Measurements from ENCODE around the gene PKN1.

PKN1 gene

DNA sequence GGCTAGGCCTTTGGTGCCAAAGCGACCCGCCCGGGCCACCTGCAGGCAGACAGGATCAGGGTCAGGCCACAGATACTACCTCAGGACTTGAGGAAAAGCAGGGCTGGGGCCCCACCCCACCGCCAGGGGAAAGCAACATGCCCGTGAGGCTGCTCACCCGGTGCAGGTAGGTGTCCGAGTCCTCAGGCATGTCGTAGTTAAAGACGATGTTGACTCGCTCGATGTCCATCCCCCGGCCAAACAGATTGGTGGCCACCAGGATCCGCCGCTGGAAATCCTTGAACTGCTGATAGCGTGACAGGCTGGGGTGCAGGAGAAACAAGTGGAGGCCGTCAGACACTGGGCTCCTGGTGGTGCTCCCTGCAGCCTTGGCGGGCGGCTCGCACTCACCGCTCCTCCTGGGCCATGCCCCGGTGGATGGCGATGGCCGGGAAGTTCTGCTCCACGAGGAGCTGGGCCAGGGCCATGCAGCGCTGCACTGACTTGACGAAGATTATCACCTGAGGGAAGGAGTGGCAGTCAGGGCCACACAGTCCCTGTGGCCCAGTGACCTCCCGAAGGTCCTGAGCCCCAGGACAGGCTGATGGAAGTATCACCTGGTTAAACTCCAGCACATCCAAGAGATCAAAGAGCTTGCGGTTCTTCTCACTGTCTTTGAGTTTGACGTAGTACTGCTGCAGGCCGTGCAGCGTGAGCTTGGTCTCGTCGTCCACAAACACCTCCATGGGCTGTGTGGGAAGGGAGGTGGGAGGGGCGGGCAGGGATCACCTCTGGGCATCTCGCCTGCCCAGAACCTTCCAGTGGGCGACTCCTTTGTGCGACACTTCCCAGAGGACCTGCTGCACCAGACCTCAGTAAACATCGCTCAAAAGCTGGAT, 23.7 kb upstream of the PKN1 start:
- no CpG with 5 or more reads among the region's 38 CpGs for WGBS (ENCODE audit: extremely low coverage, insufficient coverage, low lambda C conversion rate)
- peaks cover 24% of the 10 kb centered on the region for H3K36me3 ChIP-seq (ENCODE audit: control insufficient read depth, insufficient read depth, low read length)

GRCh38 chr19:14410091-14411051, 22.7 kb upstream of the PKN1 start:
- Histone ChIP-seq H3K79me1 (ENCODE audit: low read length) (peaks cover 18% of the 10 kb centered on the region), H2AK5ac (ENCODE audit: low read length) (no peak overlapping the region), H3K79me2 (ENCODE audit: control insufficient read depth, insufficient read depth, low read length) (peaks cover 35% of the 10 kb centered on the region), H3K36me3 (ENCODE audit: control insufficient read depth, insufficient read depth, low read length) (peaks cover 24% of the 10 kb centered on the region), H4K8ac (ENCODE audit: low read depth, low read length) (no peak overlapping the region), H3K27me3 (ENCODE audit: insufficient read depth, low read length, poor library complexity) (no peaks in the 10 kb centered on the region), H2BK120ac (ENCODE audit: low read depth, low read length) (no peak overlapping the region), H3K27ac (ENCODE audit: low read depth, low read length) (no peak overlapping the region), H3K4me3 (ENCODE audit: low read length) (no peak overlapping the region), H3K23ac (ENCODE audit: low read length) (no peak overlapping the region), H3K4me1 (ENCODE audit: control insufficient read depth, low read depth, low read length) (no peaks in the 10 kb centered on the region), H3K4me2 (ENCODE audit: low read length) (no peak overlapping the region), H2BK5ac (ENCODE audit: low read length) (no peak overlapping the region), H3K56ac (ENCODE audit: low read length) (no peak overlapping the region), H3K9ac (ENCODE audit: low read length) (no peak overlapping the region), H3K18ac (ENCODE audit: low read length) (no peak overlapping the region), H3K4ac (ENCODE audit: low read depth, low read length) (no peak overlapping the region), H4K5ac (ENCODE audit: low read length) (no peak overlapping the region), H2BK15ac (replicated peaks; ENCODE audit: low read depth) (no peak overlapping the region)
- no CpG with 5 or more reads among the region's 44 CpGs for WGBS (ENCODE audit: extremely low coverage, insufficient coverage, low lambda C conversion rate)
- DNase-seq: no peak

More for the DNA sequence above, 23.7 kb upstream of the PKN1 start:
- no peak overlapping the region for H3K4ac ChIP-seq (ENCODE audit: low read depth, low read length)
- H3K4me1 ChIP-seq (ENCODE audit: control insufficient read depth, low read depth, low read length): no peaks in the 10 kb centered on the region
- H3K56ac ChIP-seq (ENCODE audit: low read length): no peak overlapping the region
- no peak overlapping the region for H3K4me3 ChIP-seq (ENCODE audit: low read length)
- H2BK5ac ChIP-seq (ENCODE audit: low read length): no peak overlapping the region
- DNase-seq: no peak
- H4K5ac ChIP-seq (ENCODE audit: low read length): no peak overlapping the region
- no peak overlapping the region for H3K4me2 ChIP-seq (ENCODE audit: low read length)
- no peak overlapping the region for H3K9ac ChIP-seq (ENCODE audit: low read length)
- no peak overlapping the region for H2BK120ac ChIP-seq (ENCODE audit: low read depth, low read length)
- H2AK5ac ChIP-seq (ENCODE audit: low read length): no peak overlapping the region
- H3K18ac ChIP-seq (ENCODE audit: low read length): no peak overlapping the region
- H3K23ac ChIP-seq (ENCODE audit: low read length): no peak overlapping the region
- peaks cover 18% of the 10 kb centered on the region for H3K79me1 ChIP-seq (ENCODE audit: low read length)
- H3K79me2 ChIP-seq (ENCODE audit: control insufficient read depth, insufficient read depth, low read length): peaks cover 25% of the 10 kb centered on the region
- no peak overlapping the region for H3K27ac ChIP-seq (ENCODE audit: low read depth, low read length)
- no peak overlapping the region for H2BK15ac ChIP-seq (replicated peaks; ENCODE audit: low read depth)
- H4K8ac ChIP-seq (ENCODE audit: low read depth, low read length): no peak overlapping the region
- no peaks in the 10 kb centered on the region for H3K27me3 ChIP-seq (ENCODE audit: insufficient read depth, low read length, poor library complexity)

DNA sequence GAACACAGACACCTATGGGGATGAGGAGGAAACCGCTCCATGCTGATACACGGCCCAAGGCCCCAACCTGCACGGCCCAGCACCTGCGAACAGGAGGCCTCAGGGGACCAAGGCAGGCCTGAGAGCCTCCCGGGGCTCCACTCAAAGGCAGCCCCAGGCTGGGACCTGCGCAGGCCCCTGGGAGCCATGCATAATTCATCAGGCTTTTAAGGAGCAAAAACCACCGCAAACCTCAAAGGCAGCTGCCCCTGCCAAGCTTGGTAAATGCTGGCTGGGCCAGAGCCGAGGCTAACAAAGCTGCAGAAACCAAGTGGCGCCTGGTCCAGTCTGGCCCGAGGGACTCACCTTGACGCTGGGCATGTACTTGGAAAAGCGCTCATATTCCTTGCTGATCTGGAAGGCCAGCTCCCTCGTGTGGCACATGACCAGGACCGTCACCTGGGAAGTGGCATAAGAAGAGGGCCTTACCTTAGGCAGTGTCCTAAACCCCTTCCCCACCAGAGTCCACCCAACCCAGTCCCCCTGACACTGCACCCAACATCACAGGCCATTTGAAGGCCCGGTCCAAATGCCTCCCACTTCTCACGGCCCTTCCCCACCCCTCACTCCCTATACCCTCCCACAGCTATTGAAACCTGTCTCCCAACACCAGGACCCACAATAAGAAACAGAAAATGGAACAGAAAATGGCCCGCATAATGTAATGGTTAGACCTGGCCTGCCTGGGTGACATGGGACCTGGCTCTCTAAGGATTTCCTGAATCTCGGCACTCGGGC, 21.8 kb upstream of the PKN1 start:
- no peak overlapping the region for H2AK5ac ChIP-seq (ENCODE audit: low read length)
- peaks cover 26% of the 10 kb centered on the region for H3K36me3 ChIP-seq (ENCODE audit: control insufficient read depth, insufficient read depth, low read length)
- H4K5ac ChIP-seq (ENCODE audit: low read length): no peak overlapping the region
- H3K56ac ChIP-seq (ENCODE audit: low read length): no peak overlapping the region
- H3K4me2 ChIP-seq (ENCODE audit: low read length): no peak overlapping the region
- no peak overlapping the region for H3K18ac ChIP-seq (ENCODE audit: low read length)
- no peak overlapping the region for H2BK15ac ChIP-seq (replicated peaks; ENCODE audit: low read depth)
- H3K79me1 ChIP-seq (ENCODE audit: low read length): peaks cover 21% of the 10 kb centered on the region
- peaks cover 44% of the 10 kb centered on the region for H3K79me2 ChIP-seq (ENCODE audit: control insufficient read depth, insufficient read depth, low read length)
- H2BK120ac ChIP-seq (ENCODE audit: low read depth, low read length): no peak overlapping the region
- no peak overlapping the region for H3K4ac ChIP-seq (ENCODE audit: low read depth, low read length)
- no peak for DNase-seq
- H3K27ac ChIP-seq (ENCODE audit: low read depth, low read length): no peak overlapping the region
- no peak overlapping the region for H4K8ac ChIP-seq (ENCODE audit: low read depth, low read length)
- no CpG with 5 or more reads among the region's 19 CpGs for WGBS (ENCODE audit: extremely low coverage, insufficient coverage, low lambda C conversion rate)
- H3K27me3 ChIP-seq (ENCODE audit: insufficient read depth, low read length, poor library complexity): no peaks in the 10 kb centered on the region
- no peak overlapping the region for H3K4me3 ChIP-seq (ENCODE audit: low read length)
- no peaks in the 10 kb centered on the region for H3K4me1 ChIP-seq (ENCODE audit: control insufficient read depth, low read depth, low read length)
- H3K23ac ChIP-seq (ENCODE audit: low read length): no peak overlapping the region
- H3K9ac ChIP-seq (ENCODE audit: low read length): no peak overlapping the region
- H2BK5ac ChIP-seq (ENCODE audit: low read length): no peak overlapping the region

- H4K5ac ChIP-seq (ENCODE audit: low read length): no peak overlapping the region
- H2AK5ac ChIP-seq (ENCODE audit: low read length): no peak overlapping the region
- no peak overlapping the region for H2BK120ac ChIP-seq (ENCODE audit: low read depth, low read length)
- H2BK5ac ChIP-seq (ENCODE audit: low read length): no peak overlapping the region
- no CpG with 5 or more reads among the region's 8 CpGs for WGBS (ENCODE audit: extremely low coverage, insufficient coverage, low lambda C conversion rate)
- no peaks in the 10 kb centered on the region for H3K27me3 ChIP-seq (ENCODE audit: insufficient read depth, low read length, poor library complexity)
- no peaks in the 10 kb centered on the region for H3K4me1 ChIP-seq (ENCODE audit: control insufficient read depth, low read depth, low read length)
- H3K56ac ChIP-seq (ENCODE audit: low read length): no peak overlapping the region
- H3K27ac ChIP-seq (ENCODE audit: low read depth, low read length): no peak overlapping the region
- H3K4me2 ChIP-seq (ENCODE audit: low read length): no peak overlapping the region
- H3K79me1 ChIP-seq (ENCODE audit: low read length): peaks cover 21% of the 10 kb centered on the region
- H4K8ac ChIP-seq (ENCODE audit: low read depth, low read length): no peak overlapping the region
- H3K36me3 ChIP-seq (ENCODE audit: control insufficient read depth, insufficient read depth, low read length): peaks cover 26% of the 10 kb centered on the region
- no peak overlapping the region for H3K4me3 ChIP-seq (ENCODE audit: low read length)
- no peak overlapping the region for H2BK15ac ChIP-seq (replicated peaks; ENCODE audit: low read depth)
- no peak overlapping the region for H3K9ac ChIP-seq (ENCODE audit: low read length)
- no peak for DNase-seq
- H3K79me2 ChIP-seq (ENCODE audit: control insufficient read depth, insufficient read depth, low read length): peaks cover 50% of the 10 kb centered on the region
- no peak overlapping the region for H3K18ac ChIP-seq (ENCODE audit: low read length)
- no peak overlapping the region for H3K4ac ChIP-seq (ENCODE audit: low read depth, low read length)
- H3K23ac ChIP-seq (ENCODE audit: low read length): no peak overlapping the region
Observed at GRCh38 chr19:14411938-14412245, 21.2 kb upstream of the PKN1 start.

DNA sequence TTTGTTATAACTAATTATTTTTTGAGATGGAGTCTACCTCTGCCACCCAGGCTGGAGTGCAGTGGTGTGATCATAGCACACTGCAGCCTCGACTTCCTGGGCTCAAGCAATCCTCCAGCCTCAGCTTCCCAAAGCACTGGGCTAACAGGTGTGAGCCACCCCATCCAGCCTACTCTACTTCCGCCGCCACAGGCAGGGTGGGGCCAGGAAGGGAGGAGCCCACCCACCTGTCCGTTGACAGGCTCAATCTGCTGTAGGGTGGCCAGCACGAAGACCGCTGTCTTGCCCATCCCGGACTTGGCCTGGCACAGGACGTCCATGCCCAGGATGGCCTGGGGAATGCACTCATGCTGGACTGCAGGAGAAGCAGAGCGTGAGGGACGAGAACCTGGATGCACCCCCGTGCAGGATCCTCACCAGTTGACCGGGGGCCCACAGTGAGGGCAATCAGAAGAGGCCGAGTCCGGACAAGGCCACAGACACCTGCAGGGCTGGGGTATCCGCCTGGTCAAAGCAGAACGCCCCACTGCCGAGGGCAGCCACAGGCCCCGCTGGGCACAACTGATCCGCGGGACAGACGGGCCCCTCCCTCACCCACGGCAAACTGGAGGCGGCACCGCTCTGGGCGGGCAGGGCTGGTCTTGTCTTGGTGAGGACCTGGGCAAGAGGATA, 20.6 kb upstream of the PKN1 start:
- H3K27me3 ChIP-seq (ENCODE audit: insufficient read depth, low read length, poor library complexity): no peaks in the 10 kb centered on the region
- no peak overlapping the region for H4K8ac ChIP-seq (ENCODE audit: low read depth, low read length)
- no peak overlapping the region for H3K4me2 ChIP-seq (ENCODE audit: low read length)
- H3K4me3 ChIP-seq (ENCODE audit: low read length): no peak overlapping the region
- H4K5ac ChIP-seq (ENCODE audit: low read length): no peak overlapping the region
- no peak overlapping the region for H2BK120ac ChIP-seq (ENCODE audit: low read depth, low read length)
- H3K79me2 ChIP-seq (ENCODE audit: control insufficient read depth, insufficient read depth, low read length): peaks cover 55% of the 10 kb centered on the region
- peaks cover 21% of the 10 kb centered on the region for H3K79me1 ChIP-seq (ENCODE audit: low read length)
- no peak overlapping the region for H3K9ac ChIP-seq (ENCODE audit: low read length)
- H2BK5ac ChIP-seq (ENCODE audit: low read length): no peak overlapping the region
- no peak overlapping the region for H3K56ac ChIP-seq (ENCODE audit: low read length)
- H3K27ac ChIP-seq (ENCODE audit: low read depth, low read length): no peak overlapping the region
- no peak overlapping the region for H3K18ac ChIP-seq (ENCODE audit: low read length)
- DNase-seq: no peak
- H2BK15ac ChIP-seq (replicated peaks; ENCODE audit: low read depth): no peak overlapping the region
- no peak overlapping the region for H3K4ac ChIP-seq (ENCODE audit: low read depth, low read length)
- no peak overlapping the region for H3K23ac ChIP-seq (ENCODE audit: low read length)
- no peaks in the 10 kb centered on the region for H3K4me1 ChIP-seq (ENCODE audit: control insufficient read depth, low read depth, low read length)
- WGBS (ENCODE audit: extremely low coverage, insufficient coverage, low lambda C conversion rate): no CpG with 5 or more reads among the region's 25 CpGs
- H3K36me3 ChIP-seq (ENCODE audit: control insufficient read depth, insufficient read depth, low read length): peaks cover 24% of the 10 kb centered on the region
- no peak overlapping the region for H2AK5ac ChIP-seq (ENCODE audit: low read length)

Measured in mesendoderm (in vitro differentiated cells).